ENCODE results near the gene ROBO3. TPM values are rescaled to one million over a fixed set of nuclear protein-coding genes. Genes with fewer than 3 reads are reported as not detected.
A peak's percentile ranks its signal among the peaks of the same experiment; 100 is the strongest.

ROBO3 gene
- total RNA-seq, 1 experiment from 2014 or later = 26.1 TPM

- no peak overlapping the region for H3K4me3 ChIP-seq (ENCODE audit: insufficient read depth, low read depth, low read length)
- DNase-seq = no peak
- H3K36me3 ChIP-seq (replicated peaks; ENCODE audit: control insufficient read depth, insufficient read depth, low read length) = no peaks in the 10 kb centered on the region
- H3K27me3 ChIP-seq (ENCODE audit: control insufficient read depth, insufficient read depth, low read length) = peaks cover 98% of the 10 kb centered on the region
These were observed 396 bp upstream of the ROBO3 start for GRCh38 chr11:124864892-124865180.

- peak; percentile 93 for DNase-seq
- Histone ChIP-seq H3K36me3 (replicated peaks; ENCODE audit: control insufficient read depth, insufficient read depth, low read length) (no peaks in the 10 kb centered on the region), H3K27me3 (ENCODE audit: control insufficient read depth, insufficient read depth, low read length) (peaks cover 100% of the 10 kb centered on the region), H3K4me3 (ENCODE audit: insufficient read depth, low read depth, low read length) (peak overlapping the region; percentile 16; the same call in 1 of the 2 replicates)
These were observed 945 bp downstream of the ROBO3 start for GRCh38 chr11:124865902-124866851.

- Histone ChIP-seq H3K36me3 (replicated peaks; ENCODE audit: control insufficient read depth, insufficient read depth, low read length) (no peaks in the 10 kb centered on the region), H3K27me3 (ENCODE audit: control insufficient read depth, insufficient read depth, low read length) (peaks cover 100% of the 10 kb centered on the region), H3K4me3 (ENCODE audit: insufficient read depth, low read depth, low read length) (no peak overlapping the region)
- peak; percentile 83 for DNase-seq
These were observed 2.5 kb downstream of the ROBO3 start for GRCh38 chr11:124867700-124868099.

- DNase-seq = peak; percentile 71
- Histone ChIP-seq H3K27me3 (ENCODE audit: control insufficient read depth, insufficient read depth, low read length) (peaks cover 100% of the 10 kb centered on the region), H3K36me3 (replicated peaks; ENCODE audit: control insufficient read depth, insufficient read depth, low read length) (no peaks in the 10 kb centered on the region), H3K4me3 (ENCODE audit: insufficient read depth, low read depth, low read length) (no peak overlapping the region; the same call in 1 of the 2 replicates)
These were observed 3.4 kb downstream of the ROBO3 start for GRCh38 chr11:124868331-124869274.

- no peaks in the 10 kb centered on the region for H3K36me3 ChIP-seq (replicated peaks; ENCODE audit: control insufficient read depth, insufficient read depth, low read length)
- no peak for DNase-seq
- H3K4me3 ChIP-seq (ENCODE audit: insufficient read depth, low read depth, low read length) = no peak overlapping the region
- peaks cover 100% of the 10 kb centered on the region for H3K27me3 ChIP-seq (ENCODE audit: control insufficient read depth, insufficient read depth, low read length)
These were observed 4.1 kb downstream of the ROBO3 start for GRCh38 chr11:124869331-124869730.

- peak; percentile 20 for DNase-seq
- Histone ChIP-seq H3K27me3 (ENCODE audit: control insufficient read depth, insufficient read depth, low read length) (peaks cover 100% of the 10 kb centered on the region), H3K4me3 (ENCODE audit: insufficient read depth, low read depth, low read length) (no peak overlapping the region), H3K36me3 (replicated peaks; ENCODE audit: control insufficient read depth, insufficient read depth, low read length) (no peaks in the 10 kb centered on the region)
These were observed 4.7 kb downstream of the ROBO3 start for GRCh38 chr11:124869856-124870387.

GRCh38 chr11:124870430-124870829, 5.2 kb downstream of the ROBO3 start:
- Histone ChIP-seq H3K27me3 (ENCODE audit: control insufficient read depth, insufficient read depth, low read length) (peaks cover 100% of the 10 kb centered on the region), H3K4me3 (ENCODE audit: insufficient read depth, low read depth, low read length) (no peak overlapping the region), H3K36me3 (replicated peaks; ENCODE audit: control insufficient read depth, insufficient read depth, low read length) (no peaks in the 10 kb centered on the region)
- DNase-seq = peak; percentile 11

GRCh38 chr11:124872280-124872679, 7.0 kb downstream of the ROBO3 start:
- DNase-seq = peak; percentile 28
- Histone ChIP-seq H3K4me3 (ENCODE audit: insufficient read depth, low read depth, low read length) (no peak overlapping the region), H3K27me3 (ENCODE audit: control insufficient read depth, insufficient read depth, low read length) (peaks cover 89% of the 10 kb centered on the region), H3K36me3 (replicated peaks; ENCODE audit: control insufficient read depth, insufficient read depth, low read length) (no peaks in the 10 kb centered on the region)

- peak; percentile 80 for DNase-seq
- Histone ChIP-seq H3K4me3 (ENCODE audit: insufficient read depth, low read depth, low read length) (no peak overlapping the region), H3K36me3 (replicated peaks; ENCODE audit: control insufficient read depth, insufficient read depth, low read length) (no peaks in the 10 kb centered on the region), H3K27me3 (ENCODE audit: control insufficient read depth, insufficient read depth, low read length) (peaks cover 85% of the 10 kb centered on the region)
These were observed 7.5 kb downstream of the ROBO3 start for GRCh38 chr11:124872741-124873140.

- Histone ChIP-seq H3K4me3 (ENCODE audit: insufficient read depth, low read depth, low read length) (no peak overlapping the region), H3K36me3 (replicated peaks; ENCODE audit: control insufficient read depth, insufficient read depth, low read length) (no peaks in the 10 kb centered on the region), H3K27me3 (ENCODE audit: control insufficient read depth, insufficient read depth, low read length) (peaks cover 76% of the 10 kb centered on the region)
- DNase-seq = peak; percentile 5
These were observed 8.7 kb downstream of the ROBO3 start for GRCh38 chr11:124873951-124874350.

GRCh38 chr11:124874571-124875255, 9.5 kb downstream of the ROBO3 start:
- H3K27me3 ChIP-seq (ENCODE audit: control insufficient read depth, insufficient read depth, low read length) = peaks cover 69% of the 10 kb centered on the region
- no peaks in the 10 kb centered on the region for H3K36me3 ChIP-seq (replicated peaks; ENCODE audit: control insufficient read depth, insufficient read depth, low read length)
- H3K4me3 ChIP-seq (ENCODE audit: insufficient read depth, low read depth, low read length) = no peak overlapping the region
- DNase-seq = peak; percentile 16

- DNase-seq = peak; percentile 68
- Histone ChIP-seq H3K4me3 (ENCODE audit: insufficient read depth, low read depth, low read length) (peak overlapping the region; percentile 68; the same call in 1 of the 2 replicates), H3K27me3 (ENCODE audit: control insufficient read depth, insufficient read depth, low read length) (peaks cover 62% of the 10 kb centered on the region), H3K36me3 (replicated peaks; ENCODE audit: control insufficient read depth, insufficient read depth, low read length) (no peaks in the 10 kb centered on the region)
These were observed 10.2 kb downstream of the ROBO3 start for GRCh38 chr11:124875401-124875800.

GRCh38 chr11:124875943-124876817, 10.9 kb downstream of the ROBO3 start:
- Histone ChIP-seq H3K36me3 (replicated peaks; ENCODE audit: control insufficient read depth, insufficient read depth, low read length) (no peaks in the 10 kb centered on the region), H3K4me3 (ENCODE audit: insufficient read depth, low read depth, low read length) (peak overlapping the region; percentile 68), H3K27me3 (ENCODE audit: control insufficient read depth, insufficient read depth, low read length) (peaks cover 54% of the 10 kb centered on the region)
- peak; percentile 97 for DNase-seq
